Testis (tissue), 2 donors: ENCODE measurements around the gene CAMTA1.

Experiments
- CTCF ChIP-seq, 3 experiments: fragments of 450-650 bp in 2 of 3; fragments of 200-600 bp in 1 of 3; sonication (generic) in 1 of 3; IDR thresholded peaks; one replicate each; pipeline ENCODE4 v1.5.1; 2016 to 2019; ENCODE audit warnings: antibody characterized with exemption in 3 of 3, mild to moderate bottlenecking in 2 of 3, moderate library complexity in 1 of 3
- POLR2A ChIP-seq: fragments of 450-650 bp; IDR thresholded peaks from one replicate; pipeline ENCODE4 v1.6.1; 2017; ENCODE audit warnings: antibody characterized with exemption, mild to moderate bottlenecking, moderate library complexity

GRCh38 chr1:6807782-6808181 lies 22.5 kb downstream of the CAMTA1 start:
- no peak for TF ChIP-seq CTCF (IDR thresholded peaks at IDR 0.05)
- no peak for TF ChIP-seq POLR2A
